WTC11 (cell line): ENCODE results near the gene FZD7. TPM values are rescaled to one million over a fixed set of nuclear protein-coding genes. Genes with fewer than 3 reads are reported as not detected.

ENCODE experiments used
- ATAC-seq: fragments of 200-7000 bp; cut with Tn5 transposase; 2 replicates; pipeline ENCODE4 v1.10.0; 2021; ENCODE audit warnings: mild to moderate bottlenecking, moderate library complexity
- CTCF ChIA-PET: fragments of 300-600 bp; sonication (Branson Sonifier 250); formaldehyde crosslinking; loops from one replicate; lab custom pipeline; 2021; ENCODE audit warnings: antibody characterized with exemption; lab: Charles Lee
- POLR2A ChIA-PET: fragments of 350-600 bp; sonication (Branson Sonifier 250); formaldehyde crosslinking; loops from one replicate; lab custom pipeline; 2021; ENCODE audit warnings: antibody characterized with exemption; lab: Charles Lee
- DNase-seq: peaks from one replicate; pipeline ENCODE4 v3.0.0; 2021; ENCODE audit warnings: low spot score
- H3K27ac Mint-ChIP-seq: 2 replicates; pipeline ENCODE4 v1.8.0; 2021; ENCODE audit warnings: mixed read lengths
- H3K27me3 Mint-ChIP-seq: 2 replicates; pipeline ENCODE4 v1.8.0; 2021; ENCODE audit warnings: low read depth, mild to moderate bottlenecking, moderate library complexity, mixed read lengths
- H3K36me3 Mint-ChIP-seq: 2 replicates; pipeline ENCODE4 v1.8.0; 2021; ENCODE audit warnings: mixed read lengths
- H3K4me1 Mint-ChIP-seq: 2 replicates; pipeline ENCODE4 v1.8.0; 2022; ENCODE audit warnings: mixed read lengths
- H3K4me3 Mint-ChIP-seq: 2 replicates; pipeline ENCODE4 v1.8.0; 2021; ENCODE audit warnings: mild to moderate bottlenecking, moderate library complexity, mixed read lengths
- H3K9me3 Mint-ChIP-seq: 2 replicates; pipeline ENCODE4 v1.8.0; 2021; ENCODE audit warnings: mixed read lengths
- ATF1 ChIP-seq: sonication (generic); formaldehyde crosslinking; IDR thresholded peaks from 2 replicates; pipeline ENCODE4 v1.8.1; 2023; ENCODE audit warnings: mild to moderate bottlenecking, moderate library complexity, missing genetic modification reagents
- ELF4 ChIP-seq: sonication (generic); formaldehyde crosslinking; IDR thresholded peaks from 2 replicates; pipeline ENCODE4 v1.8.1; 2022; ENCODE audit warnings: low read depth, mild to moderate bottlenecking, moderate library complexity, missing genetic modification reagents
- NR1H2 ChIP-seq: sonication (generic); formaldehyde crosslinking; IDR thresholded peaks from 2 replicates; pipeline ENCODE4 v1.9.0; 2021; ENCODE audit warnings: mild to moderate bottlenecking, moderate library complexity, missing genetic modification reagents
- SP1 ChIP-seq: sonication (generic); formaldehyde crosslinking; conservative IDR thresholded peaks from 2 replicates; pipeline ENCODE4 v1.8.1; 2022; ENCODE audit warnings: missing genetic modification reagents
- USF1 ChIP-seq: sonication (generic); formaldehyde crosslinking; IDR thresholded peaks from 2 replicates; pipeline ENCODE4 v1.8.0; 2022; ENCODE audit warnings: mild to moderate bottlenecking, missing genetic modification reagents
- ZBTB21 ChIP-seq: sonication (generic); formaldehyde crosslinking; IDR thresholded peaks from 2 replicates; pipeline ENCODE4 v1.8.1; 2023; ENCODE audit warnings: mild to moderate bottlenecking, missing genetic modification reagents, borderline replicate concordance
- ZNF138 ChIP-seq: sonication (generic); formaldehyde crosslinking; conservative IDR thresholded peaks from 2 replicates; pipeline ENCODE4 v1.8.1; 2022; ENCODE audit warnings: mild to moderate bottlenecking, moderate library complexity, missing genetic modification reagents
- ZNF263 ChIP-seq: sonication (generic); formaldehyde crosslinking; IDR thresholded peaks from 2 replicates; pipeline ENCODE4 v1.8.1; 2022; ENCODE audit warnings: low read depth, mild to moderate bottlenecking, moderate library complexity, missing genetic modification reagents
- ZNF317 ChIP-seq: sonication (generic); formaldehyde crosslinking; IDR thresholded peaks from 2 replicates; pipeline ENCODE4 v1.8.1; 2023; ENCODE audit warnings: low read depth, mild to moderate bottlenecking, moderate library complexity, missing genetic modification reagents, borderline replicate concordance
- total RNA-seq: library from RNA; stranded (reverse); gene quantifications from 3 replicates; pipeline ENCODE4 v1.2.3, GENCODE V29; 2021
- TF ChIP-seq, protein P1 (sequence below): fragments of 250-450 bp; sonication (Bioruptor Pico); IDR thresholded peaks from 2 replicates; pipeline ENCODE4 v1.9.0; 2021; ENCODE audit warnings: mild to moderate bottlenecking, borderline replicate concordance
- TF ChIP-seq, protein P2 (sequence below): sonication (generic); formaldehyde crosslinking; IDR thresholded peaks from 2 replicates; pipeline ENCODE4 v1.8.1; 2022; ENCODE audit warnings: low read depth, mild to moderate bottlenecking, moderate library complexity, missing genetic modification reagents, borderline replicate concordance
- TF ChIP-seq, protein P3 (sequence below): fragments of 250-450 bp; sonication (Bioruptor Pico); IDR thresholded peaks from 2 replicates; pipeline ENCODE4 v2.1.2; 2022; ENCODE audit warnings: mild to moderate bottlenecking, moderate library complexity
- TF ChIP-seq, protein P4 (sequence below): sonication (generic); formaldehyde crosslinking; conservative IDR thresholded peaks from 2 replicates; pipeline ENCODE4 v1.8.1; 2023; ENCODE audit warnings: mild to moderate bottlenecking, low read depth, missing genetic modification reagents, moderate library complexity

Gene FZD7
- total RNA-seq, 1 experiment from 2014 or later = 153 TPM

- TF ChIP-seq, protein P1, sequence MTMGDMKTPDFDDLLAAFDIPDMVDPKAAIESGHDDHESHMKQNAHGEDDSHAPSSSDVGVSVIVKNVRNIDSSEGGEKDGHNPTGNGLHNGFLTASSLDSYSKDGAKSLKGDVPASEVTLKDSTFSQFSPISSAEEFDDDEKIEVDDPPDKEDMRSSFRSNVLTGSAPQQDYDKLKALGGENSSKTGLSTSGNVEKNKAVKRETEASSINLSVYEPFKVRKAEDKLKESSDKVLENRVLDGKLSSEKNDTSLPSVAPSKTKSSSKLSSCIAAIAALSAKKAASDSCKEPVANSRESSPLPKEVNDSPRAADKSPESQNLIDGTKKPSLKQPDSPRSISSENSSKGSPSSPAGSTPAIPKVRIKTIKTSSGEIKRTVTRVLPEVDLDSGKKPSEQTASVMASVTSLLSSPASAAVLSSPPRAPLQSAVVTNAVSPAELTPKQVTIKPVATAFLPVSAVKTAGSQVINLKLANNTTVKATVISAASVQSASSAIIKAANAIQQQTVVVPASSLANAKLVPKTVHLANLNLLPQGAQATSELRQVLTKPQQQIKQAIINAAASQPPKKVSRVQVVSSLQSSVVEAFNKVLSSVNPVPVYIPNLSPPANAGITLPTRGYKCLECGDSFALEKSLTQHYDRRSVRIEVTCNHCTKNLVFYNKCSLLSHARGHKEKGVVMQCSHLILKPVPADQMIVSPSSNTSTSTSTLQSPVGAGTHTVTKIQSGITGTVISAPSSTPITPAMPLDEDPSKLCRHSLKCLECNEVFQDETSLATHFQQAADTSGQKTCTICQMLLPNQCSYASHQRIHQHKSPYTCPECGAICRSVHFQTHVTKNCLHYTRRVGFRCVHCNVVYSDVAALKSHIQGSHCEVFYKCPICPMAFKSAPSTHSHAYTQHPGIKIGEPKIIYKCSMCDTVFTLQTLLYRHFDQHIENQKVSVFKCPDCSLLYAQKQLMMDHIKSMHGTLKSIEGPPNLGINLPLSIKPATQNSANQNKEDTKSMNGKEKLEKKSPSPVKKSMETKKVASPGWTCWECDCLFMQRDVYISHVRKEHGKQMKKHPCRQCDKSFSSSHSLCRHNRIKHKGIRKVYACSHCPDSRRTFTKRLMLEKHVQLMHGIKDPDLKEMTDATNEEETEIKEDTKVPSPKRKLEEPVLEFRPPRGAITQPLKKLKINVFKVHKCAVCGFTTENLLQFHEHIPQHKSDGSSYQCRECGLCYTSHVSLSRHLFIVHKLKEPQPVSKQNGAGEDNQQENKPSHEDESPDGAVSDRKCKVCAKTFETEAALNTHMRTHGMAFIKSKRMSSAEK = no peak
- no peak for TF ChIP-seq NR1H2 (CRISPR knock-in tag)
- TF ChIP-seq ZNF317 (CRISPR knock-in tag) = no peak
- TF ChIP-seq, protein P2, sequence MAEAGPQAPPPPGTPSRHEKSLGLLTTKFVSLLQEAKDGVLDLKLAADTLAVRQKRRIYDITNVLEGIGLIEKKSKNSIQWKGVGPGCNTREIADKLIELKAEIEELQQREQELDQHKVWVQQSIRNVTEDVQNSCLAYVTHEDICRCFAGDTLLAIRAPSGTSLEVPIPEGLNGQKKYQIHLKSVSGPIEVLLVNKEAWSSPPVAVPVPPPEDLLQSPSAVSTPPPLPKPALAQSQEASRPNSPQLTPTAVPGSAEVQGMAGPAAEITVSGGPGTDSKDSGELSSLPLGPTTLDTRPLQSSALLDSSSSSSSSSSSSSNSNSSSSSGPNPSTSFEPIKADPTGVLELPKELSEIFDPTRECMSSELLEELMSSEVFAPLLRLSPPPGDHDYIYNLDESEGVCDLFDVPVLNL (CRISPR knock-in tag) = no peak
- TF ChIP-seq ATF1 = no peak
- TF ChIP-seq, protein P3, sequence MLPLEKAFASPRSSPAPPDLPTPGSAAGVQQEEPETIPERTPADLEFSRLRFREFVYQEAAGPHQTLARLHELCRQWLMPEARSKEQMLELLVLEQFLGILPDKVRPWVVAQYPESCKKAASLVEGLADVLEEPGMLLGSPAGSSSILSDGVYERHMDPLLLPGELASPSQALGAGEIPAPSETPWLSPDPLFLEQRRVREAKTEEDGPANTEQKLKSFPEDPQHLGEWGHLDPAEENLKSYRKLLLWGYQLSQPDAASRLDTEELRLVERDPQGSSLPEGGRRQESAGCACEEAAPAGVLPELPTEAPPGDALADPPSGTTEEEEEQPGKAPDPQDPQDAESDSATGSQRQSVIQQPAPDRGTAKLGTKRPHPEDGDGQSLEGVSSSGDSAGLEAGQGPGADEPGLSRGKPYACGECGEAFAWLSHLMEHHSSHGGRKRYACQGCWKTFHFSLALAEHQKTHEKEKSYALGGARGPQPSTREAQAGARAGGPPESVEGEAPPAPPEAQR (CRISPR knock-in tag) = no peak
- no peak for TF ChIP-seq ZNF138 (CRISPR knock-in tag)
Observed at GRCh38 chr2:202044777-202045176, 11.1 kb downstream of the FZD7 start (continued).

- Mint-ChIP-seq H3K27me3 (peaks cover 20% of the 10 kb centered on the region), H3K9me3 (no peaks in the 10 kb centered on the region), H3K36me3 (no peaks in the 10 kb centered on the region), H3K27ac (no peak overlapping the region), H3K4me3 (no peak overlapping the region), H3K4me1 (peaks cover 15% of the 10 kb centered on the region)
- ATAC-seq (no peak), DNase-seq (no peak)
- POLR2A ChIA-PET = no interaction called here
- TF ChIP-seq SP1 (no peak), USF1 (CRISPR knock-in tag) (no peak), ZNF263 (CRISPR knock-in tag) (peak; percentile 29; the same call in 1 of the 2 replicates), ZBTB21 (CRISPR knock-in tag) (no peak), ELF4 (CRISPR knock-in tag) (no peak)
- TF ChIP-seq, protein P4, sequence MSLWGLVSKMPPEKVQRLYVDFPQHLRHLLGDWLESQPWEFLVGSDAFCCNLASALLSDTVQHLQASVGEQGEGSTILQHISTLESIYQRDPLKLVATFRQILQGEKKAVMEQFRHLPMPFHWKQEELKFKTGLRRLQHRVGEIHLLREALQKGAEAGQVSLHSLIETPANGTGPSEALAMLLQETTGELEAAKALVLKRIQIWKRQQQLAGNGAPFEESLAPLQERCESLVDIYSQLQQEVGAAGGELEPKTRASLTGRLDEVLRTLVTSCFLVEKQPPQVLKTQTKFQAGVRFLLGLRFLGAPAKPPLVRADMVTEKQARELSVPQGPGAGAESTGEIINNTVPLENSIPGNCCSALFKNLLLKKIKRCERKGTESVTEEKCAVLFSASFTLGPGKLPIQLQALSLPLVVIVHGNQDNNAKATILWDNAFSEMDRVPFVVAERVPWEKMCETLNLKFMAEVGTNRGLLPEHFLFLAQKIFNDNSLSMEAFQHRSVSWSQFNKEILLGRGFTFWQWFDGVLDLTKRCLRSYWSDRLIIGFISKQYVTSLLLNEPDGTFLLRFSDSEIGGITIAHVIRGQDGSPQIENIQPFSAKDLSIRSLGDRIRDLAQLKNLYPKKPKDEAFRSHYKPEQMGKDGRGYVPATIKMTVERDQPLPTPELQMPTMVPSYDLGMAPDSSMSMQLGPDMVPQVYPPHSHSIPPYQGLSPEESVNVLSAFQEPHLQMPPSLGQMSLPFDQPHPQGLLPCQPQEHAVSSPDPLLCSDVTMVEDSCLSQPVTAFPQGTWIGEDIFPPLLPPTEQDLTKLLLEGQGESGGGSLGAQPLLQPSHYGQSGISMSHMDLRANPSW (CRISPR knock-in tag) = no peak
- CTCF ChIA-PET = interaction anchor here (1.2 kb wide), 1 partner anchor 13 kb away, joined by 4 read pairs; no protein-coding TSS in a partner anchor
Observed at GRCh38 chr2:202046572-202046971, 12.9 kb downstream of the FZD7 start.
